Stimulated activated CD8-positive, alpha-beta memory T cell treated with anti-CD3 and anti-CD28 coated beads, Interleukin-15, amount 100 ng/mL, for 48 hours (primary cell): ENCODE data around the gene CDK5.
"Not testable (repeated sequence)": the region's sequence is repeated elsewhere in the genome, so short reads cannot be mapped to it uniquely, and the experiment has no call there.

Source experiments
- DNase-seq, 2 donors: peaks; one replicate each; pipeline ENCODE4 v3.0.0-alpha.2; 2020; ENCODE audit warnings: low read depth in 2 of 2

CDK5 gene

GRCh38 chr7:151035026-151035717 is 22.5 kb downstream of the CDK5 start:
- no peak for DNase-seq

DNA sequence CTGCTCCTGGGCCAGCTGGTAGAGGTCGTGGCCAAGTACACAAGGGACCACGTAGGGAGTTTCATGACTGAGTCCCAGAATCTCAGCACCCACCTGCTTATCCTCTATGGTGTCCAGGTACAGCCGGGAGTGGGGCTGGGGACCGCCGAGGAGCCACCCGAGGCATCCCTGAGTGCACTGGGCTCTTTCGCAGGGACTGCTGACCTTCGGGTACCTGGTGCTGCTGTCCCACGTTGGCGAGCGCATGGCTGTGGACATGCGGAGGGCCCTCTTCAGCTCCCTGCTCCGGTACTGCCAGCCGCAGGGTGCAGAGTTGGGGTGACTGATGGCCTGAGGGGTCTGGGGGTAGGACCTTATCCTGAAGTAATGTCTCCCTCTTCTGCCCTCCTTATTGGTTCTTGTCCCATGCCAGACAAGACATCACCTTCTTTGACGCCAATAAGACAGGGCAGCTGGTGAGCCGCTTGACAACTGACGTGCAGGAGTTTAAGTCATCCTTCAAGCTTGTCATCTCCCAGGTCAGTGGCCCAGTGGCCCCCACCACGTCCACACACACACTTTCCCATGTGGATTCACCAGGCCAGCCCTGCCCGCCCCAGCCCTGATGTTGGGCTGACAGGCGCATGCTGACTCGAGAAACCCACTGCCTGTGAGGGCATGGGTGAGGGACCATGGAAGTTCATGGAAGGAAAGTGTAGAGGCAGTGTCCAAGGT is 23.2 kb downstream of the CDK5 start:
- no peak for DNase-seq

GRCh38 chr7:151033864-151034249 is 23.8 kb downstream of the CDK5 start:
- no peak for DNase-seq

- DNase-seq = no peak
These were observed 24.5 kb downstream of the CDK5 start for GRCh38 chr7:151032936-151033863.

GRCh38 chr7:151031011-151031410 is 26.7 kb downstream of the CDK5 start:
- DNase-seq = no peak

- DNase-seq = no peak
These were observed 28.7 kb downstream of the CDK5 start for GRCh38 chr7:151028948-151029501.

DNA sequence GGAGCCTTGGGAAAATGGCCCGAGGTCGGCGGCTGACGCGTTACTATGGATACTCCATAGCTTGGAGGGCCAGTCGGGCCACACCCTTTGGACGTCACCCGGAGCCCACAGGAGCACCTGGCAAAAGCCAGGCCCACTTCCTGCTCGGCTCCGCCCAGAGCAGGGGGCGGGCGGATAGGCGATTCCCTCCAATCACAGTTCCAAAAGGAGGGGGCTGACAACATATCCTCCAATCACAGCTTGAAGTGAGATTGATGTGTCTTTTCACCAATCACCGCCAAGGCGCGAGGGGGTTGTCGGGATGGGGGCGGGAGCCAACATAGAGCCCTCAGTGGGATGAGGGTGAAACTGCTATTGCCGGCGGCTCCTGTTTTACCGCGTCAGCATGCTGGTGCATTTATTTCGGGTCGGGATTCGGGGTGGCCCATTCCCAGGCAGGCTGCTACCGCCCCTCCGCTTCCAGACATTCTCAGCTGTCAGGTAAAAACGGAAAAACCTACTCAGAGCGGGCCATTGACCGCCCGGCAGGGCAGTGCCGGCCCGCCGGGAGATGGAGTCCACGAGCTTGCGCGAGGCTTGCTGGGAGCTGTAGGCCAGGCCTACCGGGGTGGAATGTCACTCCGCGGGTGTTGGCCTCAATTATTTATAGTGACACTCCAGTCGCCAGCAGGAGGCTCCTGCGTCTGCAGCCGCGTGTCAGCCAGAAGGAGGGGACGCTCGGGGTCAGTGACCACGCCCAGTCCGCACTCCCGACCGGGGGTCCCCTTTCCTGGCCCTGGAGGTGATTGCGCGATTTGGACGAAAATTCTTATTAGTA is 29.4 kb downstream of the CDK5 start, which contains the start of gene ABCB8:
TSS of gene ABCB8 (plus strand) at position 320 of the 817 bp plus-strand sequence. CDS start at position 386, 66 bp downstream.
- DNase-seq = peak; percentile 93 to 97

- not testable (repeated sequence) for DNase-seq
These were observed 30.0 kb downstream of the CDK5 start for GRCh38 chr7:151027728-151028130.

DNA sequence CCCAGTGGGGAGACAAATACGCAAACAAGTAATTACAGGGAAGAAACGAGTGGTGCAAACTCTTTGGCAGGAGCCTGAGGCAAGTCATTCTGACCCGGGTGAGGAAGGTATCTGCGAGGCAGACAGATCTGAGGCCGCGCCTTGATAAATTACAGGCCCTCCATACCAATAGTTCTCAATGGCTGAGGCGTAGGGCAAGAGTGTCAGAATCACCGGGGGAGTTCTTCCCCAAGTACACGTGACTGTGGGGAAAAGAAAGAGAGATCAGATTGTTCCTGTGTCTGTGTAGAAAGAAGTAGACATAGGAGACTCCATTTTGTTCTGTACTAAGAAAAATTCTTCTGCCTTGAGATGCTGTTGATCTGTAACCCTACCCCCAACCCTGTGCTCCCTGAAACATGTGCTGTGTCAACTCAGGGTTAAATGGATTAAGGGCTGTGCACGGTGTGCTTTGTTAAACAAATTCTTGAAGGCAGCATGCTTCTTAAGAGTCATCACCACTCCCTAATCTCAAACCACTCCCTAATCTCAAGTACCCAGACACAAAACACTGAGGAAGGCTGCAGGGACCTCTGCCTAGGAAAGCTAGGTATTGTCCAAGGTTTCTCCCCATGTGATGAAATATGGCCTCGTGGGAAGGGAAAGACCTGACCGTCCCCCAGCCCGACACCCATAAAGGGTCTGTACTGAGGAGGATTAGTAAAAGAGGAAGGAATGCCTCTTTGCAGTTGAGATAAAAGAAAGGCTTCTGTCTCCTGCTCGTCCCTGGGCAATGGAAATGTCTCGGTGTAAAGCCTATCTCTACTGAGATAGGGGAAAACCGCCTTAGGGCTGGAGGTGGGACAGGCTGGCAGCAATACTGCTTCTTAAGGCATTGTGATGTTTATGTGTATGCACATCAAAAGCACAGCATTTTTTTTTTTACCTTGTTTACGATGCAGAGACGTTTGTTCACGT is 30.6 kb downstream of the CDK5 start:
- DNase-seq = not testable (repeated sequence)

DNA sequence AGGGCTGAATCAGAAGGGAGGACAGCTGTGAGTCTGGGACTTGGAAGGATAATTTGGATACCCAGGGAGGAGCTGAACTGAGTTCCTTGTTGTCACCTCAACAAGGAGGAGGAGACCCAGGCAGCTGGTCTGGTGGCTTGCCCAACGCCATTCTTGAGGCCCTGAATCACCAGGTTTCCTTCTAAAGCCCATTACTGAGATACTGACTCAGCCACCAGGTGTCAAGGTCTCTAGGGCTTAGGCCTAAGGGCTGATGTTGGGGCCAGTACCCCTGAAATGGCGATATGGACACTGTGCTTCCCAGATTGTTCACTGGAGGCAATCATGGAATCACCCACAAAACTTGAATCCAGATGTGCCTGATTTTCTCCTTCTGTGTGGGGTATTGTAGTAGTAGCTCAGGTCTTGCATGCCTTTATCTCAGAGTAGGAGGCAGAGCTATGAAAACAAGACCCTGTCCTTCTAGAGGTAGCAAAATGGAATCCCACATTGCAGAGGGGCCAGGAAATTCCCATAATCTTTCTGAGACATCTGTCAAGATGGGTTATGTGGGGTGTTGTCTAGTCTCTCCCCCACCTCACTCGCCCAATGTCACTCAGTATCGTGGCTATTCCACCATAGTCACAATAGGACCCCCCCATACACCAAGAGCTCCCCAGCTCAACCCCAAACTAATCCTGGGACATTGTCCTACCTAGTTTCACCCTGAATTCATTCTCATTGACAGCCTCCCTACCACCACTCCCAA is 31.6 kb downstream of the CDK5 start:
- no peak for DNase-seq

GRCh38 chr7:151024435-151025056 is 33.2 kb downstream of the CDK5 start, which contains the start of gene ATG9B:
TSS of gene ATG9B (minus strand) at chr7:151024494. CDS start at chr7:151024423, 71 bp downstream.
- DNase-seq = no peak

- no peak for DNase-seq
These were observed 34.5 kb downstream of the CDK5 start for GRCh38 chr7:151023232-151023631.

- no peak for DNase-seq
These were observed 37.5 kb downstream of the CDK5 start for GRCh38 chr7:151020231-151020630.

DNA sequence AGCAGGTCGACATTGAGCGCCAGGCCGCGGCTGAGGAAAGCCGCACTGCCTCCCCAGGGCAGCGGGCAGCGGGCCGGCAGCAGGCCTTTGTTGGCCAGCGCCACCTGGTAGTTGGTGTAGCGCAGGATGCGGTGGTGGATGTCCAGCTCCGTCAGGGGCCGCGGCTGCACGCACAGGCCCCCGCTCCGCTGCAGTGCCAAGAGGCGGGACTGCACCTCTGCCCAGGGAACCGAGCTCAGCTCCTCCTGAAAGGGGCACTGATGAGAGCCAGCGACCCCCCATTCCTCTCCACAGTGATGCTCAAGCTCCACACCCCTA is 38.6 kb downstream of the CDK5 start:
- no peak for DNase-seq

GRCh38 chr7:151018421-151019129 is 39.1 kb downstream of the CDK5 start:
- no peak for DNase-seq

DNA sequence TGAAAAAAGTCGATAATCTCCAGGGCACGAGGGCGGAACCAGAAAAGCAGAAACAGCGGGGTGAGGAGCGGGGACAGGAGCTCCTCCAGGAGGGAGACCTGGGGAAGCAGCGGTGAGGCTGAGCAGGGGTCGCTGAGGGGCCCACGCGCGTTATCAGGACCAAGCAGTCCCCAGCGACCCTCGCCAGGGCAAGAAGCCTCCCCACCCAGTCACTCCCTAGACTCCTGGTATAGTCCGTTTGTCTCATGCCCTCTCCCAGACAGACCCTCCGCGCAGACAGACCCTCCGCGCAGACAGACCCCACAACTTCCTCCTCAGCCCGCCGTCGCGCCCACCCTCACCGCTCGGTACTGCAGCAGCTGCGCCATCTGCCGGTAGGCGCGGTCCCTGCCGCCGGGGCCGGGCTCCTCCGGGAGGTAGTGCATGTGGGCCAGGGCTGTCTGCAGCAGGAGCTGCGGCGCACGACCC is 39.7 kb downstream of the CDK5 start:
- DNase-seq = peak; percentile 71 to 78

DNA sequence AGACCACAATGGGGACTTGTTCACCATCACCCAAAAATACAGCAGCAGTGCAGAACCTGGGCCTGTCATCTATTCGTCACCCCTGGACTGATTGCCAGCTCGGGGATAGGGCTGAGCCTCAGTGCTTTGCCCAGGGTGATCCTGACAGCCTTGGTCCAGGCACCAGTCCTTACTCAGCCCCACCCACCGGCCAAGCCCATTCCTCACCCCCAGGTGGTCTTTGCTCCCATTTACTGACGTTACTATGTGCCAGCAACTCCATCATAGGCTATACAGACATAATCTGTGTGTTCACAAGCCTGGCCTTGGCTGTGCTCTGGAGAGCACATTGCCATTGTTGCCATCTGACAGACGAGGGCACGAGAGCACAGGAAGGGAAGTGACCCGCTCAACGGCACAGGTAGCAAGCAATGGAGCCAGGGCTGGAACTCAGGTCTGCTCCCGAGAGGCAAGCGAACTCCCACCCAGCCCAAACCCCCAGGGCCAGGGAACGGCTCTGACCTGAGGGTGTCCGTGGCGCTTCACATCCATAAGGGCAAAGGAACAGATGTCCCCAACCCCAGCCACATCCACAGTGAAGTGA is 40.2 kb downstream of the CDK5 start:
- no peak for DNase-seq

DNA sequence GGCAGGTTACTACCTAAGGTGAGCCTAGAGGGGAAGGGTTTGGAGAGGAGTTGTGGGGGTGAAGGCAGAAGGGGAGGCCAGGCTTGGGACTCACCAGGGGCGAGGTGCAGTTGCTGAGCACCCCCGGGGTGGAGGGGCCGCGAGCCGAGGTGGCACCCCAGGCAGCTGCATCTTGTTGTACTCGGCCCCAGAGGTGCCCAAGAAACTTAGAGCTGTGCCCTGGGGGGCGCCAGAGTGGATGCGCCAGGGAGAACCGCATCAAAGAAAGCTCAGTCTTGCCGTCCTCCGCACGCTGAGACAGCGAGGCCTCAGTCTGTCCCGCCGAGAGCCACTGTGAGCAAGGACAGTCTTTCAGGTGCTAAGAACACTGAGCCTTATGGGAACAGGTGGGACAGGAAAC is 40.8 kb downstream of the CDK5 start:
- DNase-seq = no peak
